Testis (tissue), 2 donors: Measurements from ENCODE around the gene SLC16A10.

Source experiments
- POLR2A ChIP-seq: fragments of 450-650 bp; IDR thresholded peaks from one replicate; pipeline ENCODE4 v1.6.1; 2017; ENCODE audit warnings: antibody characterized with exemption, mild to moderate bottlenecking, moderate library complexity
- TF ChIP-seq, protein P1 (sequence below), 3 experiments: fragments of 450-650 bp in 2 of 3; fragments of 200-600 bp in 1 of 3; sonication (generic) in 1 of 3; IDR thresholded peaks; one replicate each; pipeline ENCODE4 v1.5.1; 2016 to 2019; ENCODE audit warnings: antibody characterized with exemption in 3 of 3, mild to moderate bottlenecking in 2 of 3, moderate library complexity in 1 of 3

DNA sequence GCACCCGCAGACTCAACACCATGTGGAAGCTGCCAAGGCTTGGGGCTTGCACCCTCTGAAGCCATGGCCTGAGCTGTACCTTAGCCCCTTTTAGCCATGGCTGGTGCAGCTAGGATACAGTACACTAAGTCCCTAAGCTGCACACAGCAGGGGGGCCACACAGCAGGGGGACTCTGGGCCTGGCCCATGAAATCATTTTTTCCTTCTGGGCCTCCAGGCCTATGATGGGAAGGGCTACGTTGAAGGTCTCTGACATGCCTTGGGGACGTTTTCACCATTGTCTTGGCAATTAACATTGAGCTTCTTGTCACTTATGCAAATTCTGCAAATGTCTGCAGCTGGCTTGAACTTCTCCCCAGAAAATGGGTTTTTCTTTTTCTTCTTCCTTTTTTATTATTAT, 103.3 kb downstream of the SLC16A10 start:
- TF ChIP-seq, protein P1, sequence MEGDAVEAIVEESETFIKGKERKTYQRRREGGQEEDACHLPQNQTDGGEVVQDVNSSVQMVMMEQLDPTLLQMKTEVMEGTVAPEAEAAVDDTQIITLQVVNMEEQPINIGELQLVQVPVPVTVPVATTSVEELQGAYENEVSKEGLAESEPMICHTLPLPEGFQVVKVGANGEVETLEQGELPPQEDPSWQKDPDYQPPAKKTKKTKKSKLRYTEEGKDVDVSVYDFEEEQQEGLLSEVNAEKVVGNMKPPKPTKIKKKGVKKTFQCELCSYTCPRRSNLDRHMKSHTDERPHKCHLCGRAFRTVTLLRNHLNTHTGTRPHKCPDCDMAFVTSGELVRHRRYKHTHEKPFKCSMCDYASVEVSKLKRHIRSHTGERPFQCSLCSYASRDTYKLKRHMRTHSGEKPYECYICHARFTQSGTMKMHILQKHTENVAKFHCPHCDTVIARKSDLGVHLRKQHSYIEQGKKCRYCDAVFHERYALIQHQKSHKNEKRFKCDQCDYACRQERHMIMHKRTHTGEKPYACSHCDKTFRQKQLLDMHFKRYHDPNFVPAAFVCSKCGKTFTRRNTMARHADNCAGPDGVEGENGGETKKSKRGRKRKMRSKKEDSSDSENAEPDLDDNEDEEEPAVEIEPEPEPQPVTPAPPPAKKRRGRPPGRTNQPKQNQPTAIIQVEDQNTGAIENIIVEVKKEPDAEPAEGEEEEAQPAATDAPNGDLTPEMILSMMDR (IDR thresholded peaks at IDR 0.05): no peak
- no peak for TF ChIP-seq POLR2A
